ENCODE results near the gene LINGO3.

DNA sequence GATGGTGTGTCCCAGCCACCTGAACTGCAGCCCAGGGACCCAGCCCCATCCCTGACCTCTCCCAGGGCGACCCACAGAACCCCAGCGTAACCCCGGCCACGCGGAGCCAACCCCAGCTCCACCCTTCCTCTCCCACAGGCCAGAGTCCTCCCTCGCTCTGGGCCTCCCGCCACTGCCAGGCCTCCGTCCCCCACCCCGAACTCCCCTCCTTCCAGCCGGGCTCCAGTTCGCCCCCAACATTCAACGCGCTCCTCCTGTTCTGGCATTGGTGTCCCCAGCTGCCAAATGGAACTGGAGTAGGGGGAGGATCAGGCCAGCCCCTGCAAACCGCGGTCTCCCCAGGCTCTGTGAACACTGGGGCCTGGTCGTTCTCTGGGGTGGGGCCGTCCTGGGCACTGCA lies 7.4 kb downstream of the LINGO3 start:
- TF ChIP-seq, protein P1, sequence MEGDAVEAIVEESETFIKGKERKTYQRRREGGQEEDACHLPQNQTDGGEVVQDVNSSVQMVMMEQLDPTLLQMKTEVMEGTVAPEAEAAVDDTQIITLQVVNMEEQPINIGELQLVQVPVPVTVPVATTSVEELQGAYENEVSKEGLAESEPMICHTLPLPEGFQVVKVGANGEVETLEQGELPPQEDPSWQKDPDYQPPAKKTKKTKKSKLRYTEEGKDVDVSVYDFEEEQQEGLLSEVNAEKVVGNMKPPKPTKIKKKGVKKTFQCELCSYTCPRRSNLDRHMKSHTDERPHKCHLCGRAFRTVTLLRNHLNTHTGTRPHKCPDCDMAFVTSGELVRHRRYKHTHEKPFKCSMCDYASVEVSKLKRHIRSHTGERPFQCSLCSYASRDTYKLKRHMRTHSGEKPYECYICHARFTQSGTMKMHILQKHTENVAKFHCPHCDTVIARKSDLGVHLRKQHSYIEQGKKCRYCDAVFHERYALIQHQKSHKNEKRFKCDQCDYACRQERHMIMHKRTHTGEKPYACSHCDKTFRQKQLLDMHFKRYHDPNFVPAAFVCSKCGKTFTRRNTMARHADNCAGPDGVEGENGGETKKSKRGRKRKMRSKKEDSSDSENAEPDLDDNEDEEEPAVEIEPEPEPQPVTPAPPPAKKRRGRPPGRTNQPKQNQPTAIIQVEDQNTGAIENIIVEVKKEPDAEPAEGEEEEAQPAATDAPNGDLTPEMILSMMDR (IDR thresholded peaks at IDR 0.05): no peak
- no peak for TF ChIP-seq POLR2A (IDR thresholded peaks at IDR 0.05)
